ENCODE data around the gene ZC3H7B. TPM values are rescaled to one million over a fixed set of nuclear protein-coding genes. Genes with fewer than 3 reads are reported as not detected.
"Not testable (repeated sequence)": the region's sequence is repeated elsewhere in the genome, so short reads cannot be mapped to it uniquely, and the experiment has no call there.

ZC3H7B gene
- 47.6 TPM for total RNA-seq
- long read RNA-seq, partial matches to known transcripts = 0 of 7 reads
- long read RNA-seq, other reads (novel, unspliced or antisense) = 7 of 7 reads

- ATAC-seq = peak; percentile 98
- DNase-seq = peak; percentile 89
- intact Hi-C loops (cut with micrococcal nuclease) = no loop called here
These were observed at the start of gene ZC3H7B for GRCh38 chr22:41301085-41302020. Gene ZC3H7B, plus strand, starts transcription at chr22:41301525. Its CDS starts 19,136 bp downstream, at chr22:41320661.

GRCh38 chr22:41252365-41252764 lies 49.0 kb upstream of the ZC3H7B start:
- DNase-seq (no peak), ATAC-seq (no peak)
- intact Hi-C loops (cut with micrococcal nuclease) = no loop called here

DNA sequence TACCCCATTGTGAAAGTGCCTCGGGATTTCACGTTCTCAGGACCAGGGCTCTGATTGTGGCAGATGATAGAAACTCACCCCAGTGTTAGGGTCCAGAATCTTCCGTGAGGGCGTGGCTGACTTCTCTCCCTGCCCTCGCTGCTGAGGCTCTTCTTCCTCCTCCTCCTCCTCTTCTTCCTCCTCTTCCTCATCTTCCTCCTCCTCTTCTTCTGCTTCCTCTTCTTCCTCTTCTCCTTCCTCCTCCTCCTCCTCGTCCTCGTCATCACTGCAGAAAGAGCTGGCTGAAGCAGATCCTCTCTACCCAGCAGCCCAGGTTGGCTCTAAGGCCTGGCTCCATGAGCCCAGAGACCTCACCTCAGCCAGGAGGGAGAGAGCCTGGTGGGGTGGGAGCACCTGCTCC lies 47.1 kb upstream of the ZC3H7B start:
- ATAC-seq = no peak
- intact Hi-C loops (cut with micrococcal nuclease) = no loop called here
- no peak for DNase-seq

GRCh38 chr22:41256254-41257253 lies 44.8 kb upstream of the ZC3H7B start:
- ATAC-seq (no peak), DNase-seq (no peak)
- intact Hi-C loops (cut with micrococcal nuclease) = no loop called here

GRCh38 chr22:41257696-41258095 lies 43.6 kb upstream of the ZC3H7B start:
- no peak for ATAC-seq
- intact Hi-C loops (cut with micrococcal nuclease) = no loop called here
- no peak for DNase-seq

- ATAC-seq; intact Hi-C loops (cut with micrococcal nuclease); DNase-seq: not testable (repeated sequence)
These were observed 41.6 kb upstream of the ZC3H7B start for GRCh38 chr22:41259756-41260155.

GRCh38 chr22:41260871-41261270 lies 40.5 kb upstream of the ZC3H7B start:
- intact Hi-C loops (cut with micrococcal nuclease) = no loop called here
- DNase-seq (peak; percentile 90), ATAC-seq (peak; percentile 92)

GRCh38 chr22:41261541-41262249 lies 39.6 kb upstream of the ZC3H7B start:
- ATAC-seq (peak; percentile 70), DNase-seq (peak; percentile 69)
- intact Hi-C loops (cut with micrococcal nuclease) = no loop called here

- intact Hi-C loops (cut with micrococcal nuclease) = no loop called here
- ATAC-seq = no peak
- DNase-seq = no peak
These were observed 39.0 kb upstream of the ZC3H7B start for GRCh38 chr22:41262250-41262765.

DNA sequence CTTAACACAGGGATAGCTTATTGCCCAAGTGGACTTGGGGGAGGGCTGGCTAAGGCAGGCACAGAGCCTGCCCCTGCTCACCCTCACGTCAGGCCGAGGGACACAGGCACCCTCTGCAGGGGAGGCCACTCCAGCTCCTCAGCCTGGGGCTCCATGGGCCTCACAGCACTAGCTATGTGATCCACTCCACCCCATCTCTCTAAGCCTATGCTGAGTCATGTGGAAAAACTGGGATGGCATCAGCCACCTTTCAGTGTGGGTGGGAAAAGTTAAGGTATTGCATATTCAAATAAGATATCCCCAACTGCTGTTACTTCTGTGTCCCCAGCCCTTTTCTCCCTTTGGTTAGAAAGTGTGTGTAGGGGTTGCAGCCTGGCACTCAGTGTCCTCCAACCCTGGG lies 37.6 kb upstream of the ZC3H7B start:
- no peak for DNase-seq
- intact Hi-C loops (cut with micrococcal nuclease) = no loop called here
- ATAC-seq = no peak

DNA sequence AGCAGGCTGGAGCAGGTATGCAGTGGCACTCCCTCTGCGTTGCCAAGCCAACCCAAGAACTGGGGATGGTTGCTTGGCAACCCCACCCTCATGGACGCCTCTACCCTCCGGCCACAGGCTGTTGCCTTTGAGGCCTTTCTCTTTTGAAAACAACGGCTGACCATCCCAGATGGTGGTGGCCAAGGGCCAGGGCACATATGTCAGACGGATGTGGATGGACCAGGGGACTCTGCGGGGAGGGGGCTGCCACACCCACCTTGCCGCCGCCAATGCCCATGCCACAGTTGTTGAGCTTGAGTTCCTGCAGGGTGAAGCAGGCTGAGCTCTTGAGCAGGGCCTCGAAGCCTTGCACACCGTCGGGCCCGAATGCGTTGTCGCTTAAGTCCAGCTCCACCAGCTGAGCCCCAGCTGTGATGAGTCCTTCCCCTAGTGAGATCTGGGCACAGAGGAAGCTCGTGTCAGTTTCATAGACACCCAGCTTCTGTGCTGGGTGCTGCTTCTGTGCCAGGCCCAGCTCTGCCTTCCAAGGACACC lies 36.9 kb upstream of the ZC3H7B start:
- no peak for ATAC-seq
- intact Hi-C loops (cut with micrococcal nuclease) = no loop called here
- DNase-seq = no peak

DNA sequence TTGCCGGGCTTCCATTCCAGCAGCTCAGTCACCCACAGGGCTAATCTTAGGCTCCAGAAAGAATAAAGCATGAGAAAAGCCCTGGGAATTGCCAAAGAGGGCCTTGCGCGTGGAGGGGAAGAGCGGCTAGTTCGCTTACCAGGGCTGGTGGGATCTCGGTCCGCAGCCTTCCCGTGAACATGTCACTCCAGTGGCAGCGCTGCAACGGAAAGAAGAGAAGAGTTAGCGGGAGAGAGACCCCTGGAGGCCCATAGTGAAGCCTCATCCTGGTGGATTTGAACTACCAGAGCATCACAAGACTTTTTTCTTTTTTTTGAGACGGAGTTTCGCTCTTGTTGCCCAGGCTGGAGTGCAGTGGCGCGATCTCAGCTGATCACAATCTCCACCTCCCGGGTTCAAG lies 33.4 kb upstream of the ZC3H7B start:
- ATAC-seq (no peak), DNase-seq (no peak)
- intact Hi-C loops (cut with micrococcal nuclease) = no loop called here

DNA sequence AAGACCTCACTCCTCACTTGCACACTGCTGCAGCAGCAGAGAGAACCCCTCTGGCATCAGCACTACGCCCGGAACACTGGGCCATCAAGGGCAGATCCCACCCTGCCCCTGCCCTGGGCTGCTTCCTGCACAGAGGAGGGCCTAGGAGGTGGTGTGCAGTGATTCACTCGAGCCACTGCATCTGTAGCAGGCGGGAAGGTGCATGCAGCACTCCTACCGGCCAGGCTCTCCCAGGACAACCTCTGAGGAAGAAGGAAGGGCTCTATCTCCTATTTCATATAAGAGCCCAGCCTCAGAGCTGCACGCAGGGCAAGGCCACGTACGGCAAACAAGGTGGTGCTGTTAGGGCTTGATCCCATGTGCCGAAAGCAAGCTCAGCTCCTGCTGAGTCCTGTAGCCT lies 29.5 kb upstream of the ZC3H7B start:
- no peak for DNase-seq
- intact Hi-C loops (cut with micrococcal nuclease) = no loop called here
- no peak for ATAC-seq

GRCh38 chr22:41273128-41273527 lies 28.2 kb upstream of the ZC3H7B start:
- DNase-seq = no peak
- intact Hi-C loops (cut with micrococcal nuclease) = no loop called here
- no peak for ATAC-seq

- ATAC-seq (peak; percentile 30), DNase-seq (no peak)
- intact Hi-C loops (cut with micrococcal nuclease) = no loop called here
These were observed 26.5 kb upstream of the ZC3H7B start for GRCh38 chr22:41274856-41275255.

DNA sequence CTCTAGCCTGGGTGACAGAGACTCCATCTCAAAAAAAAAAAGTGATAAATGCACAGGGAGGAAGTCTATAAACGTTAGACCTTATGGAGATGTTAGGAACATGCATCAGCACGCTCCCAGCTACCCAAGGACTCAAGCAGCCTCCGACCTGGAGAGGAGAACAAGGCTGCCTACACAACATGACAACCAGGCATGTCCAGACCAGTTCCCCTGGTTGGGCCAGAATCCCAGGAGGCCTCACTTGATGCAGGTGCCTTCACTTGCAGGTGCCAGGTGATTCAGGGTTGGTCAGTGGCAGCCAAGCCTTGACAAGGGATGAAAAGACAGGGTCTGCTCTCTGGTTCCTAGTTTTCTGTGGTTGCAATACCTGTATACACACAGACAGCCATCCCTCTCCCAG lies 21.3 kb upstream of the ZC3H7B start:
- intact Hi-C loops (cut with micrococcal nuclease) = no loop called here
- DNase-seq = no peak
- ATAC-seq = no peak

DNA sequence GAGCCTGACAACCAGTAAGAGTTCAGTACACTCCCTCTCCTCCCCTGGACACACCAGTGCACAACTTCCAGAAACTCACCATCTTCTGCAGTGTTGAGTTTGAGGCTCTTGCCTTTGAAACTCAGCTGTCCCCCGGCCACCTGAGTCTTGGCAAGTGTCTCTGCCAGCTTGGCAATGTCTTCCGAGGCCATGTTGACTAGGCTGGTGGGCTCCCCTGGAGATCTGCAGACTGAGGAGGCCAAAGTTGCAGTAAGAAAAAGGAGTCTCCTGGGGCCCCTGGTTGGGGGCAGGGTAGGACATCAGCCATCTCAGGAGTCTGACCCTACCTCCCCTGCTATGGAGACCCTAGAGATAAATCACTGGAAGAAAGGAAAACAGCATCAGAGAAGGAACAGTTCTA lies 20.5 kb upstream of the ZC3H7B start:
- intact Hi-C loops (cut with micrococcal nuclease) = no loop called here
- DNase-seq = no peak

DNA sequence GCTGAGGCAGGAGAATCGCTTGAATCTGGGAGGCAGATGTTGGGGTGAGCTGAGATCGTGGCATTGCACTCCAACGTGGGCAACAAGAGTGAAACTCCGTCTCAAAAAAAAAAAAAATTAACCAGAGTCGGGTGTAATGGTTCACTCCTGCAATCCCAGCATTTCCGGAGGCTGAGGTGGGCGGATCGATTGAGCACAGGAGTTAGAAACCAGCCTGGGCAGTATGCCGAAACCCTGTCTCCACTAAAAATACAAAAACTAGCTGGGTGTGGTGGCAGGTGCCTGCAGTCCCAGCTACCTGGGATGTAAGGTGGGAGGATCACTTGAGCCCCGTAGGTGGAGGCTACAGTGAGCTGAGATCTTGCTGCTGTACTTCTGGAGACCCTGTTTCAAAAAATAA lies 16.9 kb upstream of the ZC3H7B start:
- intact Hi-C loops (cut with micrococcal nuclease) = no loop called here
- DNase-seq (no peak), ATAC-seq (no peak)

More for the DNA sequence above, 20.5 kb upstream of the ZC3H7B start:
- no peak for ATAC-seq

DNA sequence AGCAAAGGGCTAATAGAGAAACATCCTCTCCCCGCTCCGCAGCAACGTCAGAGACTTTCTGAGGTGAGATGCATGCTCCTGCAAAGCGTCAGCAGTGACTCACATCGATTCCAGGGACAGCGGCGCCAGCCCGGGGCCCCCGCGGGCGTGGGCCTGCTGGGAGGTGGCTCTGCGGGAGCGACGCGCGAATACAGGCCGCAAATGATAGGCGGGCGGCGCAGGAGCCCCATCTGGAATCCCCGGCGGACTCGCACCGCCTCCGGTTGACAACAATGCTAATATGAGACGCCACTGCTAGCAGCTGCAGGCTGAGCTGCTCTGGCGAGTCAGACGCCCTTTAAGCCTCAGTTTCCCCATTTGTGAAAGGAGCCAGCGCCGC lies 15.9 kb upstream of the ZC3H7B start:
- DNase-seq (peak; percentile 62), ATAC-seq (peak; percentile 38)
- intact Hi-C loops (cut with micrococcal nuclease) = no loop called here
